GM23338 (cell line): ENCODE results near the gene FAM209B. TPM values are rescaled to one million over a fixed set of nuclear protein-coding genes. Genes with fewer than 3 reads are reported as not detected.

Experiments used
- ATAC-seq: fragments of 200-7000 bp; cut with Tn5 transposase; 3 replicates; pipeline ENCODE4 v1.9.1; 2020
- DNase-seq: peaks from one replicate; pipeline ENCODE4 v3.0.0-alpha.2; 2015; ENCODE audit warnings: low spot score
- H2AFZ ChIP-seq: fragments of 200-600 bp; sonication (generic); 2 replicates; pipeline ENCODE4 v1.8.0; 2016; ENCODE audit warnings: antibody characterized with exemption, mild to moderate bottlenecking, moderate library complexity
- H3F3A ChIP-seq: fragments of 200-600 bp; sonication (generic); replicated peaks from 2 replicates; pipeline ENCODE4 v1.8.0; 2017; ENCODE audit warnings: antibody characterized with exemption, mixed run types, low read depth
- H3K27ac ChIP-seq: fragments of 200-600 bp; sonication (generic); 2 replicates; pipeline ENCODE4 v1.6.1; 2016; ENCODE audit warnings: low read depth
- H3K27me3 ChIP-seq: fragments of 200-600 bp; sonication (generic); 2 replicates; pipeline ENCODE4 v1.8.0; 2016; ENCODE audit warnings: mild to moderate bottlenecking, mixed run types, moderate library complexity; ENCODE audit not compliant: insufficient read depth
- H3K36me3 ChIP-seq: fragments of 200-600 bp; sonication (generic); 2 replicates; pipeline ENCODE4 v1.8.0; 2016; ENCODE audit warnings: mild to moderate bottlenecking; ENCODE audit not compliant: insufficient read depth
- H3K4me1 ChIP-seq: fragments of 200-600 bp; sonication (generic); 2 replicates; pipeline ENCODE4 v1.8.0; 2016; ENCODE audit warnings: mild to moderate bottlenecking, moderate library complexity; ENCODE audit not compliant: insufficient read depth
- H3K4me2 ChIP-seq: fragments of 200-600 bp; sonication (generic); 2 replicates; pipeline ENCODE4 v1.7.1; 2017; ENCODE audit warnings: mixed run types
- H3K4me3 ChIP-seq: fragments of 200-600 bp; sonication (generic); 2 replicates; pipeline ENCODE4 v1.6.1; 2016; ENCODE audit warnings: mixed run types
- H3K79me2 ChIP-seq: fragments of 200-600 bp; sonication (generic); replicated peaks from 2 replicates; pipeline ENCODE4 v1.8.0; 2017; ENCODE audit warnings: mild to moderate bottlenecking; ENCODE audit not compliant: insufficient read depth
- H3K9me2 ChIP-seq: fragments of 200-600 bp; sonication (generic); 2 replicates; pipeline ENCODE4 v1.8.0; 2017; ENCODE audit not compliant: insufficient read depth
- H4K20me1 ChIP-seq: fragments of 200-600 bp; sonication (generic); replicated peaks from 2 replicates; pipeline ENCODE4 v1.8.0; 2017; ENCODE audit warnings: mild to moderate bottlenecking; ENCODE audit not compliant: insufficient read depth
- H3K27ac Mint-ChIP-seq: 2 replicates; pipeline ENCODE4 v1.8.0; 2020; ENCODE audit warnings: inconsistent platforms, mild to moderate bottlenecking, moderate library complexity, mixed read lengths
- H3K27me3 Mint-ChIP-seq: 3 replicates; pipeline ENCODE4 v1.8.0; 2022; ENCODE audit warnings: low read depth, mild to moderate bottlenecking, moderate library complexity, mixed read lengths, inconsistent platforms; ENCODE audit not compliant: insufficient read depth, poor library complexity
- H3K36me3 Mint-ChIP-seq: 3 replicates; pipeline ENCODE4 v1.8.0; 2021; ENCODE audit warnings: low read depth, mild to moderate bottlenecking, inconsistent platforms, moderate library complexity, mixed read lengths
- H3K4me1 Mint-ChIP-seq: 3 replicates; pipeline ENCODE4 v1.8.0; 2020; ENCODE audit warnings: mild to moderate bottlenecking, inconsistent platforms, mixed read lengths
- H3K4me3 Mint-ChIP-seq: 3 replicates; pipeline ENCODE4 v1.8.0; 2021; ENCODE audit warnings: moderate library complexity, mild to moderate bottlenecking, inconsistent platforms, mixed read lengths
- H3K9me3 Mint-ChIP-seq: 3 replicates; pipeline ENCODE4 v1.8.0; 2020; ENCODE audit warnings: moderate library complexity, mild to moderate bottlenecking, inconsistent platforms, mixed read lengths
- CREB1 ChIP-seq: fragments of 250-450 bp; sonication (Bioruptor Pico); IDR thresholded peaks from 2 replicates; pipeline ENCODE4 v1.5.0; 2020; ENCODE audit warnings: low read depth, mild to moderate bottlenecking, moderate library complexity
- EZH2 ChIP-seq: fragments of 200-600 bp; sonication (generic); IDR thresholded peaks from one replicate; pipeline ENCODE4 v1.8.0; 2017; ENCODE audit warnings: antibody characterized with exemption, mild to moderate bottlenecking, low read depth; ENCODE audit not compliant: unreplicated experiment
- JUNB ChIP-seq: IDR thresholded peaks from one replicate; pipeline ENCODE4 v1.6.1; 2016; ENCODE audit warnings: antibody characterized with exemption; ENCODE audit not compliant: unreplicated experiment
- STAT1 ChIP-seq: IDR thresholded peaks from one replicate; pipeline ENCODE4 v1.6.1; 2016; ENCODE audit warnings: antibody characterized with exemption; ENCODE audit not compliant: unreplicated experiment
- ZNF114 ChIP-seq: fragments of 250-450 bp; sonication (Bioruptor Pico); IDR thresholded peaks from 2 replicates; pipeline ENCODE4 v1.5.0; 2020; ENCODE audit warnings: mild to moderate bottlenecking, moderate library complexity
- polyA plus RNA-seq: library from polyadenylated mRNA; unstranded; fragments of >200 nt; fragmentation: Nextera tagmentation; extraction: Ambion mirVana; gene quantifications from 2 replicates; pipeline ENCODE4 v1.2.1, GENCODE V29; 2016
- total RNA-seq: library from RNA; depleted of rRNA; stranded (reverse); fragments of >200 nt; shearing (Covaris generic); gene quantifications from 2 replicates; pipeline ENCODE4 v1.2.3, GENCODE V29; 2014
- TF ChIP-seq, protein P1 (sequence below): fragments of 250-450 bp; sonication (Bioruptor Pico); IDR thresholded peaks from 2 replicates; pipeline ENCODE4 v1.5.0; 2020; ENCODE audit warnings: mild to moderate bottlenecking, moderate library complexity
- TF ChIP-seq, protein P2 (sequence below): IDR thresholded peaks from 2 replicates; pipeline ENCODE4 v1.6.1; 2016; ENCODE audit warnings: antibody characterized with exemption
- TF ChIP-seq, protein P3 (sequence below): IDR thresholded peaks from one replicate; pipeline ENCODE4 v1.6.1; 2018; ENCODE audit warnings: antibody characterized with exemption; ENCODE audit not compliant: unreplicated experiment

Gene FAM209B
- total and polyA plus RNA-seq, 2 experiments from 2014 or later: 1.1 TPM; not detected in 1

DNA sequence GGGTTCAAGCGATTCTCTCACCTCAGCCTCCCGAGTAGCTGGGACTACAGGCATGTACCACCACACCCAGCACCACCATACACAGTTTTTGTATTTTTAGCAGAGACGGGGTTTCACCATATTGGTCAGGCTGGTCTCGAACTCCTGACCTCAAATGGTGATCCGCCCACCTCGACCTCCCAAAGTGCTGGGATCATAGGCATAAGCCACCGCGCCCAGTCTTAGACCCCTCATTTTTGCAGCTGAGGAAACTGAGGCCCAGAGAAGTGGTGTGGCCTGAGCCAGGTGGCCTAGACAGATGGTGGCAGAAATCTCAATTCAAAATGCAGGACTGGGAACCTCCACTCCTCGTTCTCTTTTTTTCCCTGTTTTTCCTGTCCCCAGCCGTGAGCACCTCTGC lies 21.1 kb upstream of the FAM209B start:
- Mint-ChIP-seq H3K27ac (no peak overlapping the region), H3K36me3 (peaks cover 6% of the 10 kb centered on the region; the same call in 2 of the 3 replicates), H3K4me3 (no peak overlapping the region), H3K27me3 (no peaks in the 10 kb centered on the region), H3K4me1 (no peaks in the 10 kb centered on the region), H3K9me3 (no peaks in the 10 kb centered on the region)
- ATAC-seq (no peak), DNase-seq (no peak)
- peaks cover 8% of the 10 kb centered on the region; the same call in 1 of the 2 replicates for H4K20me1 ChIP-seq
- no peaks in the 10 kb centered on the region for H3F3A ChIP-seq
- no peaks in the 10 kb centered on the region for H3K9me2 ChIP-seq
- H3K36me3 ChIP-seq: no peaks in the 10 kb centered on the region
- H3K4me2 ChIP-seq: no peak overlapping the region
- no peaks in the 10 kb centered on the region for H3K27me3 ChIP-seq
- H3K79me2 ChIP-seq: no peaks in the 10 kb centered on the region
- no peak overlapping the region for H3K27ac ChIP-seq
- H2AFZ ChIP-seq: no peak overlapping the region
- H3K4me3 ChIP-seq: no peak overlapping the region
- H3K4me1 ChIP-seq: no peaks in the 10 kb centered on the region
- TF ChIP-seq, protein P1, sequence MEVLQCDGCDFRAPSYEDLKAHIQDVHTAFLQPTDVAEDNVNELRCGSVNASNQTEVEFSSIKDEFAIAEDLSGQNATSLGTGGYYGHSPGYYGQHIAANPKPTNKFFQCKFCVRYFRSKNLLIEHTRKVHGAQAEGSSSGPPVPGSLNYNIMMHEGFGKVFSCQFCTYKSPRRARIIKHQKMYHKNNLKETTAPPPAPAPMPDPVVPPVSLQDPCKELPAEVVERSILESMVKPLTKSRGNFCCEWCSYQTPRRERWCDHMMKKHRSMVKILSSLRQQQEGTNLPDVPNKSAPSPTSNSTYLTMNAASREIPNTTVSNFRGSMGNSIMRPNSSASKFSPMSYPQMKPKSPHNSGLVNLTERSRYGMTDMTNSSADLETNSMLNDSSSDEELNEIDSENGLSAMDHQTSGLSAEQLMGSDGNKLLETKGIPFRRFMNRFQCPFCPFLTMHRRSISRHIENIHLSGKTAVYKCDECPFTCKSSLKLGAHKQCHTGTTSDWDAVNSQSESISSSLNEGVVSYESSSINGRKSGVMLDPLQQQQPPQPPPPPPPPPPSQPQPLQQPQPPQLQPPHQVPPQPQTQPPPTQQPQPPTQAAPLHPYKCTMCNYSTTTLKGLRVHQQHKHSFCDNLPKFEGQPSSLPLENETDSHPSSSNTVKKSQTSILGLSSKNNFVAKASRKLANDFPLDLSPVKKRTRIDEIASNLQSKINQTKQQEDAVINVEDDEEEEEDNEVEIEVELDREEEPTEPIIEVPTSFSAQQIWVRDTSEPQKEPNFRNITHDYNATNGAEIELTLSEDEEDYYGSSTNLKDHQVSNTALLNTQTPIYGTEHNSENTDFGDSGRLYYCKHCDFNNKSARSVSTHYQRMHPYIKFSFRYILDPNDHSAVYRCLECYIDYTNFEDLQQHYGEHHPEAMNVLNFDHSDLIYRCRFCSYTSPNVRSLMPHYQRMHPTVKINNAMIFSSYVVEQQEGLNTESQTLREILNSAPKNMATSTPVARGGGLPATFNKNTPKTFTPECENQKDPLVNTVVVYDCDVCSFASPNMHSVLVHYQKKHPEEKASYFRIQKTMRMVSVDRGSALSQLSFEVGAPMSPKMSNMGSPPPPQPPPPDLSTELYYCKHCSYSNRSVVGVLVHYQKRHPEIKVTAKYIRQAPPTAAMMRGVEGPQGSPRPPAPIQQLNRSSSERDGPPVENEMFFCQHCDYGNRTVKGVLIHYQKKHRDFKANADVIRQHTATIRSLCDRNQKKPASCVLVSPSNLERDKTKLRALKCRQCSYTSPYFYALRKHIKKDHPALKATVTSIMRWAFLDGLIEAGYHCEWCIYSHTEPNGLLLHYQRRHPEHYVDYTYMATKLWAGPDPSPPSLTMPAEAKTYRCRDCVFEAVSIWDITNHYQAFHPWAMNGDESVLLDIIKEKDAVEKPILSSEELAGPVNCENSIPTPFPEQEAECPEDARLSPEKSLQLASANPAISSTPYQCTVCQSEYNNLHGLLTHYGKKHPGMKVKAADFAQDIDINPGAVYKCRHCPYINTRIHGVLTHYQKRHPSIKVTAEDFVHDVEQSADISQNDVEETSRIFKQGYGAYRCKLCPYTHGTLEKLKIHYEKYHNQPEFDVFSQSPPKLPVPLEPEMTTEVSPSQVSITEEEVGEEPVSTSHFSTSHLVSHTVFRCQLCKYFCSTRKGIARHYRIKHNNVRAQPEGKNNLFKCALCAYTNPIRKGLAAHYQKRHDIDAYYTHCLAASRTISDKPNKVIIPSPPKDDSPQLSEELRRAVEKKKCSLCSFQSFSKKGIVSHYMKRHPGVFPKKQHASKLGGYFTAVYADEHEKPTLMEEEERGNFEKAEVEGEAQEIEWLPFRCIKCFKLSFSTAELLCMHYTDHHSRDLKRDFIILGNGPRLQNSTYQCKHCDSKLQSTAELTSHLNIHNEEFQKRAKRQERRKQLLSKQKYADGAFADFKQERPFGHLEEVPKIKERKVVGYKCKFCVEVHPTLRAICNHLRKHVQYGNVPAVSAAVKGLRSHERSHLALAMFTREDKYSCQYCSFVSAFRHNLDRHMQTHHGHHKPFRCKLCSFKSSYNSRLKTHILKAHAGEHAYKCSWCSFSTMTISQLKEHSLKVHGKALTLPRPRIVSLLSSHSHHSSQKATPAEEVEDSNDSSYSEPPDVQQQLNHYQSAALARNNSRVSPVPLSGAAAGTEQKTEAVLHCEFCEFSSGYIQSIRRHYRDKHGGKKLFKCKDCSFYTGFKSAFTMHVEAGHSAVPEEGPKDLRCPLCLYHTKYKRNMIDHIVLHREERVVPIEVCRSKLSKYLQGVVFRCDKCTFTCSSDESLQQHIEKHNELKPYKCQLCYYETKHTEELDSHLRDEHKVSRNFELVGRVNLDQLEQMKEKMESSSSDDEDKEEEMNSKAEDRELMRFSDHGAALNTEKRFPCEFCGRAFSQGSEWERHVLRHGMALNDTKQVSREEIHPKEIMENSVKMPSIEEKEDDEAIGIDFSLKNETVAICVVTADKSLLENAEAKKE (CRISPR knock-in tag): no peak
- TF ChIP-seq CREB1 (CRISPR knock-in tag) (no peak), STAT1 (no peak), JUNB (no peak), EZH2 (no peak), ZNF114 (CRISPR knock-in tag) (no peak)
- TF ChIP-seq, protein P2, sequence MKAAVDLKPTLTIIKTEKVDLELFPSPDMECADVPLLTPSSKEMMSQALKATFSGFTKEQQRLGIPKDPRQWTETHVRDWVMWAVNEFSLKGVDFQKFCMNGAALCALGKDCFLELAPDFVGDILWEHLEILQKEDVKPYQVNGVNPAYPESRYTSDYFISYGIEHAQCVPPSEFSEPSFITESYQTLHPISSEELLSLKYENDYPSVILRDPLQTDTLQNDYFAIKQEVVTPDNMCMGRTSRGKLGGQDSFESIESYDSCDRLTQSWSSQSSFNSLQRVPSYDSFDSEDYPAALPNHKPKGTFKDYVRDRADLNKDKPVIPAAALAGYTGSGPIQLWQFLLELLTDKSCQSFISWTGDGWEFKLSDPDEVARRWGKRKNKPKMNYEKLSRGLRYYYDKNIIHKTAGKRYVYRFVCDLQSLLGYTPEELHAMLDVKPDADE: no peak
- TF ChIP-seq, protein P3, sequence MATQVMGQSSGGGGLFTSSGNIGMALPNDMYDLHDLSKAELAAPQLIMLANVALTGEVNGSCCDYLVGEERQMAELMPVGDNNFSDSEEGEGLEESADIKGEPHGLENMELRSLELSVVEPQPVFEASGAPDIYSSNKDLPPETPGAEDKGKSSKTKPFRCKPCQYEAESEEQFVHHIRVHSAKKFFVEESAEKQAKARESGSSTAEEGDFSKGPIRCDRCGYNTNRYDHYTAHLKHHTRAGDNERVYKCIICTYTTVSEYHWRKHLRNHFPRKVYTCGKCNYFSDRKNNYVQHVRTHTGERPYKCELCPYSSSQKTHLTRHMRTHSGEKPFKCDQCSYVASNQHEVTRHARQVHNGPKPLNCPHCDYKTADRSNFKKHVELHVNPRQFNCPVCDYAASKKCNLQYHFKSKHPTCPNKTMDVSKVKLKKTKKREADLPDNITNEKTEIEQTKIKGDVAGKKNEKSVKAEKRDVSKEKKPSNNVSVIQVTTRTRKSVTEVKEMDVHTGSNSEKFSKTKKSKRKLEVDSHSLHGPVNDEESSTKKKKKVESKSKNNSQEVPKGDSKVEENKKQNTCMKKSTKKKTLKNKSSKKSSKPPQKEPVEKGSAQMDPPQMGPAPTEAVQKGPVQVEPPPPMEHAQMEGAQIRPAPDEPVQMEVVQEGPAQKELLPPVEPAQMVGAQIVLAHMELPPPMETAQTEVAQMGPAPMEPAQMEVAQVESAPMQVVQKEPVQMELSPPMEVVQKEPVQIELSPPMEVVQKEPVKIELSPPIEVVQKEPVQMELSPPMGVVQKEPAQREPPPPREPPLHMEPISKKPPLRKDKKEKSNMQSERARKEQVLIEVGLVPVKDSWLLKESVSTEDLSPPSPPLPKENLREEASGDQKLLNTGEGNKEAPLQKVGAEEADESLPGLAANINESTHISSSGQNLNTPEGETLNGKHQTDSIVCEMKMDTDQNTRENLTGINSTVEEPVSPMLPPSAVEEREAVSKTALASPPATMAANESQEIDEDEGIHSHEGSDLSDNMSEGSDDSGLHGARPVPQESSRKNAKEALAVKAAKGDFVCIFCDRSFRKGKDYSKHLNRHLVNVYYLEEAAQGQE: no peak
